ENCODE results near the gene MTHFD2. TPM values are rescaled to one million over a fixed set of nuclear protein-coding genes. Genes with fewer than 3 reads are reported as not detected.
"Not testable (repeated sequence)": the region's sequence is repeated elsewhere in the genome, so short reads cannot be mapped to it uniquely, and the experiment has no call there.

Gene MTHFD2
- total RNA-seq, 3 donors from 2014 or later = 41.6 to 100 (median 56.7) TPM

- H3K27me3 ChIP-seq = no peaks in the 10 kb centered on the region
- no peaks in the 10 kb centered on the region for H3K4me1 ChIP-seq
- H3K4me3 ChIP-seq = no peak overlapping the region
- intact Hi-C loops (cut with DNase I; ENCODE audit: low total_unique reads) = no loop called here
- no peak for TF ChIP-seq POLR2AphosphoS5 (IDR thresholded peaks at IDR 0.05)
- TF ChIP-seq CTCF (IDR thresholded peaks at IDR 0.05) = no peak
- no peak for TF ChIP-seq POLR2A (IDR thresholded peaks at IDR 0.05)
- no peaks in the 10 kb centered on the region for H3K9me3 ChIP-seq
- no peaks in the 10 kb centered on the region for H3K36me3 ChIP-seq
- DNase-seq (ENCODE audit: low spot score in 2 of 2) = no peak
- no peak overlapping the region for H3K27ac ChIP-seq
Observed at GRCh38 chr2:74227646-74228045, 29.2 kb downstream of the MTHFD2 start.

DNA sequence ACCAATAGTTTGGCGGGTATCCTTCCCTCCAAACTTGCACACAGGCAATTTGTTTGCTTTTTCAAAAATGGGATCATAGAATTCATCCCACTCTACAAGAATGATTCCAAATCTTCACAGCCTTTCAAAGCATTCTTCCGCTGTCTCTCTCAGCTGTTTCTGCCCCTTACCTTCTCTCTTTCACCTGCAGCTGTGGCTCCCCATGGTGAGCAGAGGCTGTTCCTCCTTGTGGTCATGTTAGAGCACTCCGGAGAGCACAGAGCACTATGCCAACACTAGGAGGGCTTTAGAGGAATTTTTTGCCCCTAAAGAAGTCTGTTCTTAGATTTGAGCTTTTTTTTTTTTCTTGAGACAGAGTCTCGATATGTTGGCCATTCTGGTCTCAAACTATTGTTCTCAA is 30.4 kb downstream of the MTHFD2 start:
- H3K27ac ChIP-seq = no peak overlapping the region
- DNase-seq (ENCODE audit: low spot score in 2 of 2) = no peak
- intact Hi-C loops (cut with DNase I; ENCODE audit: low total_unique reads) = no loop called here
- no peak for TF ChIP-seq POLR2A (IDR thresholded peaks at IDR 0.05)
- TF ChIP-seq POLR2AphosphoS5 (IDR thresholded peaks at IDR 0.05) = no peak
- TF ChIP-seq CTCF (IDR thresholded peaks at IDR 0.05) = no peak
- no peaks in the 10 kb centered on the region for H3K27me3 ChIP-seq
- no peak overlapping the region for H3K4me3 ChIP-seq
- H3K9me3 ChIP-seq = no peaks in the 10 kb centered on the region
- no peaks in the 10 kb centered on the region for H3K36me3 ChIP-seq
- H3K4me1 ChIP-seq = no peaks in the 10 kb centered on the region

GRCh38 chr2:74229865-74230264 is 31.4 kb downstream of the MTHFD2 start:
- H3K27ac ChIP-seq; H3K4me1 ChIP-seq; DNase-seq (ENCODE audit: low spot score in 2 of 2); H3K9me3 ChIP-seq; intact Hi-C loops (cut with DNase I; ENCODE audit: low total_unique reads); H3K4me3 ChIP-seq; H3K27me3 ChIP-seq; H3K36me3 ChIP-seq: not testable (repeated sequence)

DNA sequence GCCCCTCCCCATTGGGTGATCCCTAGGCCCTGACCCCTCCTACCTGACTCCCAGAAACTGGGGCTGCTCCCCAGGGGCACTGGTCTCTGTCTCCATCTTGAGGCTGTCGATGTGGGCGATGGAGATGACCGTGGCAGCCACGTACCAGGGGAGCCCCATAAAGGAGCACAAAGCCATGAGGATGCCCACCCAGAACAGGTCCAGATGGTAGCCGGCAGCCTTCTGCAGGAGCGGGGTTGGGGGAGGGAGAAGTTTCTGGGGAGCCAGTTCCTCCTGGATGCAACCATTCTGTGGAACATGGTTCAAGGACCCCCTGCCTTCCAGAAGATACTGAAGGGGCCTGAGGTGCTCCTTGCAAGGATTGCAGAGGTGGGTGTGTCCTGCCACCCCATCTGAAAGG is 34.0 kb downstream of the MTHFD2 start:
- no peak for TF ChIP-seq POLR2AphosphoS5 (IDR thresholded peaks at IDR 0.05)
- no peak for TF ChIP-seq POLR2A (IDR thresholded peaks at IDR 0.05)
- TF ChIP-seq CTCF (IDR thresholded peaks at IDR 0.05) = no peak
- H3K9me3 ChIP-seq = no peaks in the 10 kb centered on the region
- intact Hi-C loops (cut with DNase I; ENCODE audit: low total_unique reads) = no loop called here
- no peak for DNase-seq (ENCODE audit: low spot score in 2 of 2)
- no peaks in the 10 kb centered on the region for H3K27me3 ChIP-seq
- no peaks in the 10 kb centered on the region for H3K4me1 ChIP-seq
- H3K27ac ChIP-seq = no peak overlapping the region
- H3K36me3 ChIP-seq = no peaks in the 10 kb centered on the region
- H3K4me3 ChIP-seq = no peak overlapping the region

- H3K4me3 ChIP-seq = no peak overlapping the region
- H3K4me1 ChIP-seq = no peaks in the 10 kb centered on the region
- no peaks in the 10 kb centered on the region for H3K27me3 ChIP-seq
- H3K36me3 ChIP-seq = no peaks in the 10 kb centered on the region
- DNase-seq (ENCODE audit: low spot score in 2 of 2) = no peak
- intact Hi-C loops (cut with DNase I; ENCODE audit: low total_unique reads) = no loop called here
- H3K9me3 ChIP-seq = no peaks in the 10 kb centered on the region
- TF ChIP-seq CTCF (IDR thresholded peaks at IDR 0.05) = no peak
- no peak for TF ChIP-seq POLR2A (IDR thresholded peaks at IDR 0.05)
- TF ChIP-seq POLR2AphosphoS5 (IDR thresholded peaks at IDR 0.05) = no peak
- no peak overlapping the region for H3K27ac ChIP-seq
Observed at GRCh38 chr2:74233648-74234047, 35.2 kb downstream of the MTHFD2 start.

DNA sequence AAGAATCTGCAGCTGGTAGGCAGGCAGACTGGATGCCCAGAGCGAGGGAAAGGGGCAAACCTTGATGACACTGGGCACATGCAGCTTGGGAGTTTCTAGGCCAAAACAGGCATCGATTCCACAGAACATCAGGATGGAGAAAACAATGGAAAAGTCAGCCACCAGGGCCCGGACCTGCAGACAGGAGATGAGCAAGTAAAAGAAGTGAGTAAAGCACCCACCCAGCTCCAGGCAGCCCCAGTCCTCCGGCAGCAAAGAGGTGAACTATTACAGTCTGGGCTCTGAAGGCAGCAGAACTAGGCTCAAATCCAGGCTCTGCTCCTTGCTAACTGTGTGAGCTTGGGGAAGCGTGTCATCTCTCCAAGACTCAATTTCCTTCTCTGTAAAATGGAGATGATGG is 36.6 kb downstream of the MTHFD2 start:
- Histone ChIP-seq H3K9me3 (no peaks in the 10 kb centered on the region), H3K4me1 (no peaks in the 10 kb centered on the region), H3K36me3 (no peaks in the 10 kb centered on the region), H3K27me3 (no peaks in the 10 kb centered on the region), H3K4me3 (no peak overlapping the region), H3K27ac (no peak overlapping the region)
- intact Hi-C loops (cut with DNase I; ENCODE audit: low total_unique reads) = no loop called here
- DNase-seq (ENCODE audit: low spot score in 2 of 2) = no peak
- no peak for TF ChIP-seq CTCF (IDR thresholded peaks at IDR 0.05)
- TF ChIP-seq POLR2AphosphoS5 (IDR thresholded peaks at IDR 0.05) = no peak
- TF ChIP-seq POLR2A (IDR thresholded peaks at IDR 0.05) = no peak
